GM21619 (cell line): ENCODE data around the gene F10.

Experiments
- ATAC-seq: cut with Tn5 transposase; IDR thresholded peaks from one replicate; pipeline ENCODE4 v1.9.1; 2021; ENCODE audit not compliant: unreplicated experiment

Gene F10

DNA sequence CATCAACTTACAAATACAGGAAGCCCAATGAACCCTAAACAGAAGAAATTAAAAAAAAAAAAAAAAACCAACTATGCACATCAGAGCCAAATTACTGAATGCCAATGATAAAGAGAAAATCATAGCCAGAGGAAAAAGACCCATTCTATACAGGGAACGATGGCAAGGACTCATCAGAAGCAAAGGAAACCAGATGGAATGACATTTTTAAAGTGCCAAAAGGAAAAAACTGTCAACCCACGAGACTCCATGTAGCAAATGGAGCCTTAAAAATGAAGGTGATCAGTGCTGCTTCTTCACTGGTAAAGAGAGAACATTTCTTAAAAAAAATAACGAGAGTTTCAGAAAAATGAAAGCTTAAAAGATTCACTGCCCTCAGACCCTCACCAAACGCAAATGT is 67.6 kb downstream of the F10 start:
- no peak for ATAC-seq

DNA sequence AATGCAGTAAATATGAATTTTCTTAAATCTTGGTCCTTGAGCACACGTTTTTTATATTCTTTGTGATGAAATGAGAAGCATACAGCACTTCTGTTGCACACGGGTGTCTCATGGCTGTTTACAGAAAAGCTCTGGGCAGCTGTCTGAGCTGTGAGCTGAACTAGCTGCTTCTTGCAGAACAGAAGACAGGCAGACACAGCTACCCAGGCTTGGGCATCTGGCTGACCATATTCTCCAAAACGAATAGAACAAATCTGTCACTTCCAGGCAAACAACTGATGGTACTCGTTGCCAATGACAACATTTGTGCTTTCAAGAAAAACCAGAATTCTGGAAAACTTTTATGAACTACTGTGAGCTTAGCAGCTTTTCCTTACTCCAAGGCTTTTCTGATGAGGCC is 69.7 kb downstream of the F10 start:
- ATAC-seq = no peak

- ATAC-seq = no peak
Observed at GRCh38 chr13:113192902-113193301, 70.3 kb downstream of the F10 start.

DNA sequence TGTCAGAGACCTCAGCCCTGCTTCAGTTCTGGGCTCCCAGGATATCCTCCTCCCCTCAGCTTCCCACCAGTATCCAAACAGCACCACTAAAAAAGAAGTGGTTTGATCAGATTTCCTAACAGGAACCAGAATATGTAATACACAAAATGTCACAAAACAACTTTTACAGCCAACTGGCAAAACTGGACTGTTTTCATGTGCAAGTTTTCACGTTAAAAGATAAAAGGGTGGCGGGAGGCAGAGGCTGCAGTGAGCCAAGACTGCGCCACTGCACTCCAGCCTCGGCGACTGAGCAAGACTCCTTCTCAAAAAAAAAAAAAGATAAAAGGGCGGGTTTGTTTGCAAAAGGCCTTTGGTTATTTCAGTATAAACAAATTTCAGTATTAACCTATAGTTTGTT is 72.8 kb downstream of the F10 start:
- ATAC-seq = no peak

DNA sequence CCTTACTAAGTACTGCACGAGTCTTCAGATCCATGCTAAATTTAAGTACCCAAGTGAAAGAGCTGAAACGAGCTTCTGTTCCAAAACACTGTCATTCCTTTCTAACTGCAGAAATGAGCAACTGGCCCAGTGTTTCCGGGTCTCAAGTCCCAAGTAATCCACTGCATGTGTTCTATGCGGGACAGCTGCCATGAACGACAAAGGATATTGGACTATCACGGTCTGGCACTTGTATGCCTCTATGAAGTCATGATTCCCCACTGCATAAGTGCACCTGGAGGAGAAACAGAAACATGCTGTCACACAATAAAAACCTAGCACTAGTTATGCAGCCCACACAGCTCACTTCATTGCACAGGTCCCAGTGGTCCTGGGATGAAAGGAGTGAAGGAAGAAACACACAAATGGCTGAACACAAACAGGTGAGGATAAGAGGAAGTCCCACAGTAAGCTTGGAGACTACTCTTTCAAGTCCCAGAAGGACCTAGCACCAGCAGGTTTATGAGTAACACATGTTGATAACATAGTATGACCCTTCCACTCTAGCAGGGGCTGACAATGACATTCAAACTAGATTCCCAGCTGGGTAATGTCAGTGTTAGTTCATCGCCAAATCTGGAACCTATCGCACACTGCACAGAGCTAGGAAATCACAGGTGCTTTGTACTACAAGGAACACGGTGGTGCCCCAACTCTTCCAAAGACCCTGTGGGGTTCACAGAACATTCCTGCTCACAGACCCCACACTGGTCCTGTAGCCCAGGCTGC is 74.6 kb downstream of the F10 start:
- ATAC-seq = no peak
